GM12874 (cell line): Measurements from ENCODE around the gene SYT17.

Experiments used
- TF ChIP-seq, protein P1 (sequence below): IDR thresholded peaks from 2 replicates; pipeline ENCODE4 v1.5.1; 2011; ENCODE audit warnings: low read depth, mild to moderate bottlenecking, control low read depth, low read length, moderate library complexity; ENCODE audit not compliant: insufficient read depth

Gene SYT17

DNA sequence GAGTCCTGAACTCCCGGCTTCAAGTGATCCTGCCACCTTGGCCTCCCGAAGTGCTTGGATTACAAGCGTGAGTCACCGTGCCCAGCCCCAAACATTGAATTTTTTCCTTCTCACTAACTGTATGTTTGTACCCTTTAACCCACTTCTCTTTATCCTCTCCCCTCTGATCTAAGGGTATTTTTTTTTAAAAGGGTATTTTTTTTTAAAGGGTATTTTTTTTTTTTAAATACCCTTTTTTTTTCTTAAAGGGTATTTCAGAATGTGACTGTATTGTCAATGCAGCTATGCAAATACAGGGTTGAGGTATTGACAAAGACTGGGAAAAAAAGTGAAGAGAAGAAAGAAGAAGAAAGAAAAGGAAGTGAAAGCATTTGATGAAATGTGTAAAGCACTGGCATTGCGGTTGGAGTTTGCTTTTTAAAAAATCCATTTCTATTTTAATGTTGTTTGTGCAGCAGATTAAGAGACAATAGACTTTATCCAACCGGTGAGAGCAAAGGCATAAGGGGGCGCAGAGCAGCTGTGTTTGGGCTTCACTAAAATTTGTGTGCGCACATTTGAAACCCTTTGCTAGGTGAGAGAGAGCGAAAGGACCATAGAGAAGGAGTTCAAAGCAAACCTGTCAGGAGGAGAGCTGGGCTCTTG is 42.4 kb downstream of the SYT17 start:
- TF ChIP-seq, protein P1, sequence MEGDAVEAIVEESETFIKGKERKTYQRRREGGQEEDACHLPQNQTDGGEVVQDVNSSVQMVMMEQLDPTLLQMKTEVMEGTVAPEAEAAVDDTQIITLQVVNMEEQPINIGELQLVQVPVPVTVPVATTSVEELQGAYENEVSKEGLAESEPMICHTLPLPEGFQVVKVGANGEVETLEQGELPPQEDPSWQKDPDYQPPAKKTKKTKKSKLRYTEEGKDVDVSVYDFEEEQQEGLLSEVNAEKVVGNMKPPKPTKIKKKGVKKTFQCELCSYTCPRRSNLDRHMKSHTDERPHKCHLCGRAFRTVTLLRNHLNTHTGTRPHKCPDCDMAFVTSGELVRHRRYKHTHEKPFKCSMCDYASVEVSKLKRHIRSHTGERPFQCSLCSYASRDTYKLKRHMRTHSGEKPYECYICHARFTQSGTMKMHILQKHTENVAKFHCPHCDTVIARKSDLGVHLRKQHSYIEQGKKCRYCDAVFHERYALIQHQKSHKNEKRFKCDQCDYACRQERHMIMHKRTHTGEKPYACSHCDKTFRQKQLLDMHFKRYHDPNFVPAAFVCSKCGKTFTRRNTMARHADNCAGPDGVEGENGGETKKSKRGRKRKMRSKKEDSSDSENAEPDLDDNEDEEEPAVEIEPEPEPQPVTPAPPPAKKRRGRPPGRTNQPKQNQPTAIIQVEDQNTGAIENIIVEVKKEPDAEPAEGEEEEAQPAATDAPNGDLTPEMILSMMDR, result no peak

DNA sequence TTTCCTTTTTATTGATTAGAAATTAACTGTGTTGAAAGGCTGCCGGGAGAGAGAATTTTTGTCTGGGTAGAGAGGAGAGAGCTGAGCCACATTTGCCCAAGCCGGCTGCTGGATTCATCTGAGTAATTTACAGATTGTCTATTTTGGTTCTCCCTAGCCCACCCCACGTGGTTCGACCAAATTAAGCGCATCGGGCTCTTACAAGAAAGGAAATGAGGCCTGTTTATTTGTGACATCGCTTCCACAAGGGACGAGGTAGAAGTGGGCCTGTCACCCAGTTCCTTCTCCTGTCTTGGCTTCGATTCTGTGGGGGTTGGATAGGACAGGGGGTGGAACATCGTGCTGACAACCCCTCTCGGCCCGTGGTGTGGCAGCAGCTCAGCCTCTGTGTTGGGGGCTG is 42.9 kb downstream of the SYT17 start:
- TF ChIP-seq, protein P1, result no peak

DNA sequence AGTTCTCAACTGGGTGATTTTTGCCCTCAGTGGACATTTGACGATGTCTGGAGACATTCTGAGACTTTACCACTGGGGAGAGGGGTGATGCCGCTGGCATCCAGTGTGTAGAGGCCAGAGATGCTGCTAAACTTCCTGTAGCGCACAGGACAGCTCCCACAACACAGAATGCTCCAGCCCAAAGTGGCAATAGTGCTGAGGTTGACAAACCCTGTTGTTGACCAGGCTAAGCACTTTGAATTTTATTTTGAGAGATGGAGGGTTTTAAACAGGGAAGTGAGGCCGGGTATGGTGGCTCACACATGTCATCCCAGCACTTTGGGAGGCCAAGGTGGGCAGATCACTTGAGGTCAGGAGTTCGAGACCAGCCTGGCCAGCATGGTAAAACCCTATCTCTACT is 44.0 kb downstream of the SYT17 start:
- TF ChIP-seq, protein P1, result no peak

DNA sequence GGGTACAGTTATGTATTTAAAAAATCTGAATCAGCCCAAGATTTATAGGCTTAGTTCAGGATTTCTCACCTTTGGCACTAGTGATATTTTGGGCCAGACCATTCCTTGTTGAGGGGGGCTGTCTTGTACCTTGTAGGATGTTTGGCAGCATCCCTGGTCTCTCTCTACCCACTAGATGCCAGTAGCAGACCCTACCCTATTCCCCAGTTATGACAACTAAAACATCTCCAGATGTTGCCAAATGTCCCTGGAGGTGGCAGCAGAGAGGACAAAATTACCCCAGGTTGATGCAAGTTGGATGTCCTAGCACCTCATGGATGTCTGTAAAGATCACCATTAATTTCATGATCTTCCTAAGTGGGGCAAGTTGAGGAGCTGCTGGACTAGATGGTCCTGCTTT is 45.8 kb downstream of the SYT17 start:
- TF ChIP-seq, protein P1, result no peak

DNA sequence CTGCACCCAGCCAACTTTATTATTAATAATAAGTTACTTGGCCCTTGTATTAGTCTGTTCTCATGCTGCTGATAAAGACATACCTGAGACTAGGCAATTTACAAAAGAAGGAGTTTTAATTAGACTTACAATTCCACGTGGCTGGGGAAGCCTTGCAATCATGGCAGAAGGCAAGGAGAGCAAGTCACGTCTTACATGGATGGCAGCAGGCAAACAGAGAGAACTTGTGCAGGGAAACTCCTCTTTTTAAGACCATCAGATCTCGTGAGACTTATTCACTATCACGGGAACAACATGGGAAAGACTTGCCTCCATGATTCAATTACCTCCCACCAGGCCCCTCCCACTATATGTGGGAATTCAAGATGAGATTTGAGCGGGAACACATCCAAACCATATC is 47.7 kb downstream of the SYT17 start:
- TF ChIP-seq, protein P1, result no peak

DNA sequence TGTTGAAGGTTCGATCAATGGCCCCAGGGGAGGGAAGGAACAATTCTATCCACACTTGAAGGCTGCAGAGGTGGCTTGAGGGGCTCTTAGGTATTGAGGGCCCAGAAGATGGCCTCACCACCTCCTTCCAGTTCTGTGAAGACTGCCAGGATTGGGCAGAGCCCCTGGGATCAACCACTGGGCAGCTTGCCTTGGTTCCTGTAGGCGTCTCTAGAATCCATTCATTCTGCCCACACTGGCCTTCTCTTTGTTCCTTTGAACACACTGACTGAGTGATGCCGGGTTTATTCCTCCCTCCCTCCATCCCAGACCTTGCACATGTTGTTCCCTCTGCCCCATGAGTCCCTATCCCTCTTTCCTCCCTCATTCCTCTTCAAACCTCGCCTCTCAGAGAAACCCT is 50.5 kb downstream of the SYT17 start:
- TF ChIP-seq, protein P1, result no peak

DNA sequence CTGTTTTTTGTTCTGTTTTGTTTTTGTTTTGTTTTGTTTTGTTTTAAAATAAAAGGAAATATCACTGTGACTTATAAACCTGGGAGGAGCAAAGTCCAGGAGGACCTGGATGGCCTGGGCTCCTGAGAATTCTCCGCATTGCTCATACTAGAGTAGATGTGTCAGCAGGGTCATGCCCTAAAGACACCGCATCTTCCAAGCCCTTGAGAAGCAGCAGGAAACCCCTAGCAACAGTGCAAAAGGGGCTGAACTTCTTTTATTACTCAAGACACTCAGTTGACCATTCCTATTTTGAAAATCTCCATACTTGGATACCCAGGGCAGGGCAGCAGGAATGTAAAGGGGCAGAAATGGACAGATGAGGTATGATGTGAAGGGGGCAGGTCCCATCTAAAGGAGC is 51.8 kb downstream of the SYT17 start:
- TF ChIP-seq, protein P1, result no peak
